ENCODE measurements around the gene AMN1. TPM values are rescaled to one million over a fixed set of nuclear protein-coding genes. Genes with fewer than 3 reads are reported as not detected.
A peak's percentile ranks its signal among the peaks of the same experiment; 100 is the strongest.
"Not testable (repeated sequence)": the region's sequence is repeated elsewhere in the genome, so short reads cannot be mapped to it uniquely, and the experiment has no call there.

The AMN1 gene
- total and polyA plus RNA-seq, 2 experiments from 2014 or later: 11.7 to 18.1 TPM

DNA sequence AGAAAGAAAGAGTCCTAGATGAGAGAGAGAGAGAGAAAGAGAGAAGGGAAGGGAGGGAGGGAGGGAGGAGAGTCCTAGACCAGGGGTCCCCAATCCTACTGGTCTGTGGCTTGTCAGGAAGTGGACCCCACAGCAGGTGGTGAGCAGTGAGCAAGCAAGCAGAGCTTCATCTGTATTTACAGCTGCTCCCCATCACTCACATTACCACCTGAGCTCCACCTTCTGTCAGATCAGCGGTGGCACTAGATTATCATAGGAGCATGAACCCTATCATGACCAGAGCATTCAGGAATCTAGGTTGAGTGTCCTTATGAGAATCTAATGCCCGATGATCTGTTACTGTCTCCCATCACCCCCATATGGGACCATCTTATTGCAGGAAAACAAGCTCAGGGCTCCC, 39.2 kb upstream of the AMN1 start:
- Histone ChIP-seq H3K4me3 (no peak overlapping the region), H3K27me3 (no peaks in the 10 kb centered on the region), H3K27ac (no peak overlapping the region), H3K36me3 (no peaks in the 10 kb centered on the region), H3K4me1 (ENCODE audit: low read depth) (peaks cover 5% of the 10 kb centered on the region), H3K9me3 (ENCODE audit: low read depth) (no peaks in the 10 kb centered on the region)
- no peak for DNase-seq (ENCODE audit: low read depth in 1 of 2, low spot score in 1 of 2)
- no peak for TF ChIP-seq CTCF (IDR thresholded peaks at IDR 0.05; ENCODE audit: low read depth, low read length)

GRCh38 chr12:31765931-31766330, 37.1 kb upstream of the AMN1 start:
- Histone ChIP-seq H3K4me1 (ENCODE audit: low read depth) (no peaks in the 10 kb centered on the region), H3K4me3 (no peak overlapping the region), H3K27ac (no peak overlapping the region), H3K36me3 (no peaks in the 10 kb centered on the region), H3K27me3 (no peaks in the 10 kb centered on the region), H3K9me3 (ENCODE audit: low read depth) (no peaks in the 10 kb centered on the region)
- no peak for DNase-seq (ENCODE audit: low read depth in 1 of 2, low spot score in 1 of 2)
- TF ChIP-seq CTCF (IDR thresholded peaks at IDR 0.05; ENCODE audit: low read depth, low read length): no peak

DNA sequence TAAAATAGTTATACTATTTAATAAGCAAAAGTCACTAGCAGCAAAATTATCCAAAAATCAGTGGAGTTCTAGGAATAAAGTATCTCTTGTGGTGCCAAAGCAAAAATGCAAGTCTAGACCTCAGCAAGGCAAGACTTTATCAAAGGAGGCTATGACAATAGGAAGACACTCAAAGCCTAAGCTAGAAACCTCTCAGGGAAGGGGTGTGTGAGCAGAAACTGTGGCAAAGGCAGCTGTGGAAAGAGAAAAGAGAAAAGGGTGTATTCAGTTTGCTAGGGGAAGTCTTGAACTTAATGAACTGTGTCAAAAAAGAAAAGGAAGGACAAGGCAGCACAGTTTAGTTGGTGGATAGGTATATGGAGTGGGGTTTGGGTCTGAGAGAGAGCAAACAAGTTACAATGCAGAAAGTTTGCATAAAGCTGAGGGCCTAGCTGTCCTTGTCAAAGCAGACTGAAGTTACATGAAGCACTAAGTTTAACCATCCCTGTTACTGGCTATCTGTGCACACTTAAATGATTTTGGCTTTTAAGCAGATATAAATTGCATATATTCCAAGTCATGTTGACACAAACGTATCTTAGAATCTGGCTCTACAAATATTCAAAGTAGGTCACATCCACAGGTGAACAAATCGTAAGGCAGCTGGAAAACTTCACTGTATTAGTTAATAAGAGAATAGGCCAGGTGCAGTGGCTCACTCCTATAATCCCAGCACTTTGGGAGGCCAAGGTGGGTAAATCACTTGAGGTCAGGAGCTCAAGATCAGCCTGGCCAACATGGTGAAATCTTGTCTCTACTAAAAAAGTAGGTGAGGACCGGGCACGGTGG, 31.0 kb upstream of the AMN1 start:
- Histone ChIP-seq H3K9me3 (ENCODE audit: low read depth) (no peaks in the 10 kb centered on the region), H3K4me3 (no peak overlapping the region), H3K27ac (no peak overlapping the region), H3K36me3 (no peaks in the 10 kb centered on the region), H3K4me1 (ENCODE audit: low read depth) (no peaks in the 10 kb centered on the region), H3K27me3 (no peaks in the 10 kb centered on the region)
- no peak for DNase-seq (ENCODE audit: low read depth in 1 of 2, low spot score in 1 of 2)
- TF ChIP-seq CTCF (IDR thresholded peaks at IDR 0.05; ENCODE audit: low read depth, low read length): no peak

DNA sequence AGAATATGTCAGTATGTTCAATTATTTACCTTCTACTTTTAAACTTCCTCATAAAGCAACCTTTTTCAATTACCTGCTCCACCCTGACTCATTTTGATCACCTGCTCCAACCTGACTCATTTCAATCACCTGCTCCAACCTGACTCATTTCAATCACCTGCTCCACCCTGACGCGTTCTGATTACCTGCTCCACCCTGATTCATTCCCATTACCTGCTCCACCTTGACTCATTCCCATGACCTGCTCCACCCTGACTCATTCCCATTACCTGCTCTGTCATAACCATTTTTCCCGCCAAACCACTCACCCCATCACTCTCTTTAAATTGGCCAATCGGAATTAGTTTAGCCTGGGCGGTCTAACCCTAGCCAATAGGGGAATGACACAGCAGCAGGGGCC, 29.5 kb upstream of the AMN1 start:
- H3K27me3 ChIP-seq; H3K4me3 ChIP-seq; H3K27ac ChIP-seq; H3K9me3 ChIP-seq (ENCODE audit: low read depth); H3K4me1 ChIP-seq (ENCODE audit: low read depth); H3K36me3 ChIP-seq; DNase-seq (ENCODE audit: low read depth in 1 of 2, low spot score in 1 of 2): not testable (repeated sequence)

- no peaks in the 10 kb centered on the region for H3K27me3 ChIP-seq
- no peak overlapping the region for H3K27ac ChIP-seq
- H3K4me1 ChIP-seq (ENCODE audit: low read depth): no peaks in the 10 kb centered on the region
- no peaks in the 10 kb centered on the region for H3K36me3 ChIP-seq
- DNase-seq (ENCODE audit: low read depth in 1 of 2, low spot score in 1 of 2): peak in 1 of 2 donors; percentile 34
- no peaks in the 10 kb centered on the region for H3K9me3 ChIP-seq (ENCODE audit: low read depth)
- no peak for TF ChIP-seq CTCF (IDR thresholded peaks at IDR 0.05; ENCODE audit: low read depth, low read length)
- H3K4me3 ChIP-seq: no peak overlapping the region
Observed at GRCh38 chr12:31756977-31757420, 28.2 kb upstream of the AMN1 start.

- Histone ChIP-seq H3K36me3 (no peaks in the 10 kb centered on the region), H3K4me3 (no peak overlapping the region), H3K9me3 (ENCODE audit: low read depth) (no peaks in the 10 kb centered on the region), H3K27ac (no peak overlapping the region), H3K4me1 (ENCODE audit: low read depth) (no peaks in the 10 kb centered on the region), H3K27me3 (no peaks in the 10 kb centered on the region)
- no peak for DNase-seq (ENCODE audit: low read depth in 1 of 2, low spot score in 1 of 2)
- no peak for TF ChIP-seq CTCF (IDR thresholded peaks at IDR 0.05; ENCODE audit: low read depth, low read length)
Observed at GRCh38 chr12:31752450-31752849, 23.6 kb upstream of the AMN1 start.
